ENCODE results near the gene LRP1. TPM values are rescaled to one million over a fixed set of nuclear protein-coding genes. Genes with fewer than 3 reads are reported as not detected.

The LRP1 gene
- total and polyA plus RNA-seq, 2 of the 4 experiments (the other 2 are of a cell fraction) = 73.1 to 142 TPM

DNA sequence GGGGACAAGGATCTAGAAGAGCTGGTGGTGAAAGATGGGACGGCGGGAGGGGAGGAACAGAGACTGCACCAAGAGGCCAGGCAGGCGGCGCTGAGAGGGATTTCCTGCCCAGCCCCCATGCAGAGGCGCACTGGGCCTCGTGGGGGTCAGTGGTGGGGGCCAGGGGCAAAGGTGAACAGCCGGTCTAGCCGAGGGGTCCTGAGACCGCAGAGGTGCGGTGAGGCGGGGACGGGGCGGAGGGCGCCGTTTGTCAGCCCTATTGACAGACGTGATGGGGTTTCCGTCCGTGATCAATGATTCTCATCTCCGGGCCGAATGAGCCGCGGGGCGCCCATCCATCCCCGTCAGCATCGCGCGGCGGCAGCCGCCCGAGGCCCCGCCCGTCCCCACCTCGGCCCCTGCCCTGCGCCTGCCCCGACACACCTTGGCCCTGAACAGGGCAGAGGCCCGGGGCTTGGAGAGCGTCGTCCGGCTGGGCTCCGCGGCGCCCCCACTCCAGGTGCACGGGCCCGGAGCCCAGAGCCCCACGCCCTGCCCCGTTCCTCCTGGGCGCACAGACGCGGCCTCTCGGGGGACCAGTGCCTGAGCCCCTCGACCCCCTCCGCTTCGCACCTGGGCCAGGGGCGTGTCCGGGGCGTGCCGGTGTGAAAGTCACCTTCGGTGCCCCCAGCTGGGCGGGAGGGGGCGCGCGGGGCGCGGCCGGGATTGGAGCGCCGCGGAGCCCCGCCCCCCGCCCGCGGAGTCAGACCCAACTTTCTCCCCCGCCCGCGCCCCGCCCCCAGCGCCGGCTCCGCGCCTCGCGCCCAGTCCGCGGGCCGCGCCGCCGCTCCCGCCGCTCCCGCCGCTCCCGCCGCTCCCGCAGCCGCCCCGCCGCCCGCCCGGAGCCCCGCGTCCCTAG is 88.0 kb downstream of the LRP1 start, which contains the start of gene NXPH4:
NXPH4 (plus strand) TSS at position 781 of the 898 bp plus-strand sequence. CDS start 176 bp downstream, outside the sequence.
- H2AFZ ChIP-seq (replicated peaks; ENCODE audit: low read length, poor library complexity) = peak within 1 kb of the TSS; percentile 82
- DNase-seq = no peak
- no peak within 1 kb of the TSS; the same call in 1 of the 2 replicates for H3K27ac ChIP-seq (ENCODE audit: insufficient read depth, low read length)
- H2AK9ac ChIP-seq (replicated peaks; ENCODE audit: low read depth, low read length, poor library complexity) = peak within 1 kb of the TSS; percentile 91
- TF ChIP-seq, protein P1, sequence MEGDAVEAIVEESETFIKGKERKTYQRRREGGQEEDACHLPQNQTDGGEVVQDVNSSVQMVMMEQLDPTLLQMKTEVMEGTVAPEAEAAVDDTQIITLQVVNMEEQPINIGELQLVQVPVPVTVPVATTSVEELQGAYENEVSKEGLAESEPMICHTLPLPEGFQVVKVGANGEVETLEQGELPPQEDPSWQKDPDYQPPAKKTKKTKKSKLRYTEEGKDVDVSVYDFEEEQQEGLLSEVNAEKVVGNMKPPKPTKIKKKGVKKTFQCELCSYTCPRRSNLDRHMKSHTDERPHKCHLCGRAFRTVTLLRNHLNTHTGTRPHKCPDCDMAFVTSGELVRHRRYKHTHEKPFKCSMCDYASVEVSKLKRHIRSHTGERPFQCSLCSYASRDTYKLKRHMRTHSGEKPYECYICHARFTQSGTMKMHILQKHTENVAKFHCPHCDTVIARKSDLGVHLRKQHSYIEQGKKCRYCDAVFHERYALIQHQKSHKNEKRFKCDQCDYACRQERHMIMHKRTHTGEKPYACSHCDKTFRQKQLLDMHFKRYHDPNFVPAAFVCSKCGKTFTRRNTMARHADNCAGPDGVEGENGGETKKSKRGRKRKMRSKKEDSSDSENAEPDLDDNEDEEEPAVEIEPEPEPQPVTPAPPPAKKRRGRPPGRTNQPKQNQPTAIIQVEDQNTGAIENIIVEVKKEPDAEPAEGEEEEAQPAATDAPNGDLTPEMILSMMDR (conservative IDR thresholded peaks at IDR 0.05; ENCODE audit: low read depth, low read length) = no peak; the same call in 1 of the 2 replicates
- TF ChIP-seq MXI1 (IDR thresholded peaks at IDR 0.05; ENCODE audit: borderline replicate concordance, low read depth, low read length) = no peak
- TF ChIP-seq RCOR1 (IDR thresholded peaks at IDR 0.05; ENCODE audit: insufficient replicate concordance, low read length) = no peak
- TF ChIP-seq SMC3 (IDR thresholded peaks at IDR 0.05; ENCODE audit: low read depth, low read length) = no peak
- no peak for TF ChIP-seq RAD21 (IDR thresholded peaks at IDR 0.05; ENCODE audit: low read length)
- TF ChIP-seq FOS (IDR thresholded peaks at IDR 0.05; ENCODE audit: low read depth, low read length) = no peak
- no peak for TF ChIP-seq CHD1 (IDR thresholded peaks at IDR 0.05; ENCODE audit: low read depth, low read length)
- TF ChIP-seq MAZ (IDR thresholded peaks at IDR 0.05; ENCODE audit: borderline replicate concordance, low read depth, low read length) = no peak; the same call in 1 of the 2 replicates
- TF ChIP-seq MAFK (IDR thresholded peaks at IDR 0.05; ENCODE audit: low read depth, low read length) = no peak
- no peak for TF ChIP-seq RFX5 (IDR thresholded peaks at IDR 0.05; ENCODE audit: low read depth, low read length)
- TF ChIP-seq, protein P2, sequence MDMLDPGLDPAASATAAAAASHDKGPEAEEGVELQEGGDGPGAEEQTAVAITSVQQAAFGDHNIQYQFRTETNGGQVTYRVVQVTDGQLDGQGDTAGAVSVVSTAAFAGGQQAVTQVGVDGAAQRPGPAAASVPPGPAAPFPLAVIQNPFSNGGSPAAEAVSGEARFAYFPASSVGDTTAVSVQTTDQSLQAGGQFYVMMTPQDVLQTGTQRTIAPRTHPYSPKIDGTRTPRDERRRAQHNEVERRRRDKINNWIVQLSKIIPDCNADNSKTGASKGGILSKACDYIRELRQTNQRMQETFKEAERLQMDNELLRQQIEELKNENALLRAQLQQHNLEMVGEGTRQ (IDR thresholded peaks at IDR 0.05; ENCODE audit: low read depth, low read length) = no peak
- ChIA-PET CTCF (interaction anchor here (1.2 to 3.5 kb wide), 2 partner anchors 23 to 26 kb away, joined by 6 to 25 read pairs; no protein-coding TSS in a partner anchor), POLR2A (ENCODE audit: unreplicated experiment) (interaction anchor here (0.6 kb wide), 1 partner anchor 13 kb away, joined by 5 read pairs; the partner anchor contains the start of gene SHMT2)
- ATAC-seq (ENCODE audit: low read depth) = peak; percentile 46
- H4K91ac ChIP-seq (ENCODE audit: insufficient read depth, low read depth, low read length) = no peak within 1 kb of the TSS
- H3K4ac ChIP-seq (ENCODE audit: low read depth, low read length) = no peak within 1 kb of the TSS; the same call in 1 of the 2 replicates
- peaks cover 61% of the 10 kb centered on the region for H3K27me3 ChIP-seq (ENCODE audit: control insufficient read depth, insufficient read depth, low read length)
- peaks cover 0 to 7% of the 10 kb centered on the region in 2 experiments; a peak in 1 of 4 replicates for H3K79me1 ChIP-seq (ENCODE audit: low read depth in 1 of 2, low read length in 2 of 2)
- H3K4me1 ChIP-seq (ENCODE audit: control insufficient read depth, insufficient read depth, low read length) = peaks cover 7% of the 10 kb centered on the region
- H2BK15ac ChIP-seq (ENCODE audit: low read depth, low read length) = no peak within 1 kb of the TSS
- in situ Hi-C loops (cut with MboI; ENCODE audit: low sequenced_read_pairs) (no loop called here), dilution Hi-C loops (cut with HindIII; ENCODE audit: low sequenced_read_pairs, unreplicated experiment) (no loop called here), intact Hi-C loops (cut with micrococcal nuclease) (no loop called here)
- H3K23ac ChIP-seq (ENCODE audit: low read depth, low read length) = peak within 1 kb of the TSS; percentile 78
- H4K5ac ChIP-seq (ENCODE audit: low read depth, low read length) = no peak within 1 kb of the TSS
- H3K18ac ChIP-seq (ENCODE audit: low read depth, low read length) = no peak within 1 kb of the TSS
- no peaks in the 10 kb centered on the region for H3K9me1 ChIP-seq (ENCODE audit: insufficient read depth, low read length)
- WGBS, 2 experiments (ENCODE audit: extremely low coverage in 2 of 2, insufficient read length in 1 of 2) = 2% methylated on average over 52 of the region's 102 CpGs; no CpG with 5 or more reads in 1 of the 2 experiments
- H2BK120ac ChIP-seq (ENCODE audit: low read depth, low read length) = no peak within 1 kb of the TSS
- peak within 1 kb of the TSS; percentile 90 for H3K4me2 ChIP-seq (ENCODE audit: low read depth, low read length)
- peak within 1 kb of the TSS; percentile 47; the same call in 1 of the 2 replicates for H3K14ac ChIP-seq (replicated peaks; ENCODE audit: low read depth, low read length)
- no TSS peak for BruUV-seq (replicated peaks)
- no peak within 1 kb of the TSS for H3K56ac ChIP-seq (ENCODE audit: extremely low read depth, insufficient read depth, low read length)
- peaks cover 56% of the 10 kb centered on the region for H4K20me1 ChIP-seq (ENCODE audit: insufficient read depth, low read length)
- H3K9me3 ChIP-seq (ENCODE audit: control insufficient read depth, insufficient read depth, low read length) = no peaks in the 10 kb centered on the region
- H2BK5ac ChIP-seq (ENCODE audit: low read depth, low read length, poor library complexity, severe bottlenecking) = no peak within 1 kb of the TSS
- peak within 1 kb of the TSS; percentile 73 for H3K4me3 ChIP-seq (ENCODE audit: insufficient read depth, low read depth, low read length)
- no peak within 1 kb of the TSS for H2BK20ac ChIP-seq (ENCODE audit: low read depth, low read length)
- H3K36me3 ChIP-seq (ENCODE audit: control insufficient read depth, insufficient read depth, low read length) = peaks cover 26% of the 10 kb centered on the region
- H3K9ac ChIP-seq (ENCODE audit: low read depth, low read length) = peak within 1 kb of the TSS; percentile 3; the same call in 1 of the 2 replicates
- no peak within 1 kb of the TSS for H4K8ac ChIP-seq (ENCODE audit: low read depth in 2 of 2, low read length in 2 of 2)
- H2AK5ac ChIP-seq (ENCODE audit: low read depth, low read length) = peak within 1 kb of the TSS; percentile 81

Measured in IMR-90 (cell line).